Ramos (cell line): ENCODE results near the gene NFASC.

ENCODE experiments used
- in situ Hi-C: fragments of 300-500 bp; cut with MboI; formaldehyde crosslinking; loops from one replicate; pipeline ENCODE4 v1.14.3; 2022; ENCODE audit warnings: low sequenced_read_pairs; ENCODE audit not compliant: unreplicated experiment

The NFASC gene

DNA sequence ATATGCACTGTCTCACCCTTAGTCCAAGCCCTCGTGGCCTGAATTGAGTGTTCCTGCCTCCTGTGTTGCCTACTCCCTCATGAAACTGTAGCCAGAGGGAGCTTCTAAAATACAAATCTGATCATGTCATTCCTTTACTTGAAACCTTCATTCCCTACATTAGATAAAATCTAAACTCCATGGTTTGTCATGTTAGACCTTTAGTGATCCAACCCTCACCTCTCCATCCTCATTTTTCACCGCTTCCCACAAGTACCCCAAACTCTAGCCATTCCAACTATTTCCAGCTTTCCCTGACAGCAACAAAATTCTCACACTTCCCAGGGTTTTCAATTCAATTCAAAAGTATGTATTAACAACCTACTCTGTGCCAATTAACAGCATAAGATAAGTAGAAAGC, 154.0 kb downstream of the NFASC start:
- in situ Hi-C loops, result no loop called here

GRCh38 chr1:205025239-205025638, 154.6 kb downstream of the NFASC start:
- in situ Hi-C loops, result no loop called here

- in situ Hi-C loops, result no loop called here
These were observed 155.5 kb downstream of the NFASC start for GRCh38 chr1:205026181-205026580.

DNA sequence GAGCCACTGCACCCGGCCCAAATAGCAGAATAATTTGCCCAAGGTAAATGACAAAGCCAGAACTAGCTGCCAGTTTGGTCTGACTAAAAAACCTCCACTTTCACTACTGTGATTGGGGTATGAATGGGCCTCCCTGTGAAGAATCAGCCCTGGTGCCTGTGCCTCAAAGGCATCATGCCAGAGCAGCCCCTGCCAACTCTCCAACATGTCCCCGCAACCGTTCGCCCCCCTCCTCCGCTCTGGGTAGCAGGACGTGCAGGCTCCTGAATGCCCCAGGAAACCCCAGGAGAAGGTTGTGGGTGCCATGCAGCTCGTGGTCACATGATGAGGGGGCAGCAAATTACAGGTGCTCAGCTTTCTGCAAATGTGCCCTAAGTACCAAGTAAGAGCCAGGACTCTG, 157.7 kb downstream of the NFASC start:
- in situ Hi-C loops, result no loop called here

- in situ Hi-C loops, result no loop called here
These were observed 158.3 kb downstream of the NFASC start for GRCh38 chr1:205028924-205029323.

GRCh38 chr1:205030241-205030640, 159.6 kb downstream of the NFASC start:
- in situ Hi-C loops, result no loop called here

GRCh38 chr1:205030896-205031295, 160.2 kb downstream of the NFASC start:
- in situ Hi-C loops, result no loop called here

DNA sequence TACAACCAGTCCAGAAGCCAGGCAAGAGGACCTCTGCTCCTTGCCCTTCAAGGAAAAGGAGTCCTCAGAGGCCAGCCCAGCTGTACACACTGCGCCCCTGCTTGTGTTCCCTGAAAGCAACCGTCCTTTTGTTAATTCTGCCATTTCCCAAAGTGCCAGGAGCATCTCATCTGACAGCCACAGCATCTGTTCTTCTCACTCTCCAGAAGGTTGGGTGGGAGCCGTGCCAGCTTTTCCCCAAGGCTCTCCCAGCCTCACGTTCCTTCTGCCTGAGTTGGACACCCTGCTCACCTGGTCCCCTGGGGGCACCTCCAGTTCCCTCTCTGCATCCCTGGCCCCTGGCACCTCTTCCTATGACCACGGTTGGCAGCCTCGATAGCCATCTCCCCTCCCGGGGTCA, 161.8 kb downstream of the NFASC start:
- in situ Hi-C loops, result no loop called here

GRCh38 chr1:205037539-205037938, 166.9 kb downstream of the NFASC start:
- in situ Hi-C loops, result no loop called here

DNA sequence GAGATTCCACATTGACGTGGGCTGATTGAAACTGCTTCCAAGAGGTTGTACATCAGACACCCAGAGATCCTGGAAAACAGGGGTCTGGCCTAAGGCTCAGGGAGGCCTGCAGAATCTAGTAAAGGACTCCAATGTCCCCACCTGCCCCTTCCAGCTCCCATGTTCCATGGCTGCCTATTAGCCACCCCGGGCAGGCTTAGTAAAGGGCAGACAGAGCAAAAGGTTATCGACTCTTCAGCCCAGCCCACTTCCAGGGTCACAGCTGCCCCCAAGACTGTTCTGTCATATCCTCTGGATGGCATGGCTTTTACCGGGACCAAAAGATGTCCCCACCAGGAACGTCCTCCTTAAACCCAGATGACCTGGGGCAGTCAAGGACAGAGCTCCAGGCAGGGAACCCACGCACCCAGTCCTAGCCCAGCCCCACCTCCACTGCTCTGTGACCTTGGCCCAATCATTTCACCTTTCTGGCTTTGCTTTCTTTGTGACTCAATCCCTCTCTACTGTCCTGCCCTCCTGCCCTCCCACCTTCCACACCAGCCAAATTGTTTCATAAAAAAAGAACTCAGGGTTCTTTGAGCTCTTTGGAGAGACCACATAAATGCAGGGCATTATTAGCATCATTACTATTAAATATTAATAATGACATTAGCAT, 167.6 kb downstream of the NFASC start:
- in situ Hi-C loops, result no loop called here

- in situ Hi-C loops, result no loop called here
These were observed 170.5 kb downstream of the NFASC start for GRCh38 chr1:205041001-205041715.

DNA sequence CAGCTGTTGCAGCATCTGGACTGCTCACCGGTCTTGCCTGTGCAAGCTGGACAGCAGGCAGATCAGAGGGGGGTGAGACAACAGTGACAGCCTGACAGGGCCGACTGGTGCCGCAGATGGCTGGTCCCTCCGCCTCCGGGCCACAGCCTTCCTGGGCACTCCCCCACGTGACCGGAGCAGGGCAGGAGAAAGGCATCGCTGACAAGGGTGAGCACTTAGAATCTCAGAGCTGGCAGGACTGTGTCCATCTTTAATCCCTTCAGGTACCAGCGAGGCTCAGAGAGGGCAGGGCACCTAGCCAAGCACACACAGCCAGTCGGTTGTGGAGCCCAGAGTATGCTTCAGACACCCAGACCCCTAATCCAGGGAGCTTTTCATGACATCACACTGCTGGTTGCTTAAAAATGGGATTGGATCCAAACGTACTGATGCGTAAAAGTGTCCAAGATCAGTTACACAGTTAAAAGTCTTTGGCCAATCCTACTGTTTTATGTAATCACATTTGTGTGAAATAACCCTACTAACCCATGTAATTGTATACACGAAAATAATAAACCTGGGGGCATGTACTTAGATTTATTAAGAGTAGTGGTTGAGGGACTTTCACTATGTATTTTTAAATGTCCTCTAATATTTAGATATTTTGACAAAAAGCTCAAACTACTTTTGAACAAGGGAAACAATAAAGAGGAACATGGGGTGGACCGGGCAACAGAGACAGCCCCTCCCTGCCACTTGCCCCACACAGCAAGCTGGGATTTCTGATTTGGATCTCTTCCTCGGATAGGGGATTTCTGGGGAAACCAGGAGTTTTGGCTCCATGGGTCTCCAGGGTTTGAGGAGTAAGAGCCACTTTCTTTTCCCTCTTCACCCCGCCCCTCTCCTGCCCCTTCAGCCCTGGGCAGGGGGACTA, 171.6 kb downstream of the NFASC start:
- in situ Hi-C loops, result no loop called here

- in situ Hi-C loops, result no loop called here
These were observed 172.5 kb downstream of the NFASC start, which contains the start of gene CNTN2 for GRCh38 chr1:205042911-205043806. Gene CNTN2 (plus strand): TSS chr1:205043212. CDS start chr1:205053186, 9,974 bp downstream.

- in situ Hi-C loops, result no loop called here
These were observed 173.2 kb downstream of the NFASC start for GRCh38 chr1:205043866-205044265.

GRCh38 chr1:205044741-205045140, 174.1 kb downstream of the NFASC start:
- in situ Hi-C loops, result no loop called here

GRCh38 chr1:205045146-205045545, 174.5 kb downstream of the NFASC start:
- in situ Hi-C loops, result no loop called here

DNA sequence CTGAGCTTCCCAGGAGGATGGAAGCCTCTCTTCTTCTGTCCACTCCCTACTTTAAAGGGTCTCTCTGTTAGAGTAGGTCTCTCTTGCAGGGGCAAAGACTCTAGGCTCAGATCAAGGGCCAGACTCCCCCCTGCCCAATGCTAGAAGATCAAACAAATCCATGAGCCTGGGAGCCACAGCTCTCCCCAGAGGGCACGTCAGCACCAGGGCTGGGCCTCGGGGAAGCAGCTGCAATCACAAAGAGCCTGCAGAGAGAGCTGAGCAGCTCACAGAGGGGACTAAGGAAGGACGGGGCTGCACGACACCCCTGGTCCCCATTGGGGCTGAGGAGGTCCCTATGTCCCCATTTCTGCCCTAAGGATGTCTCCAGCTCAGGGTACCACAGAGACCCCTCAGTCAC, 176.2 kb downstream of the NFASC start:
- in situ Hi-C loops, result no loop called here

DNA sequence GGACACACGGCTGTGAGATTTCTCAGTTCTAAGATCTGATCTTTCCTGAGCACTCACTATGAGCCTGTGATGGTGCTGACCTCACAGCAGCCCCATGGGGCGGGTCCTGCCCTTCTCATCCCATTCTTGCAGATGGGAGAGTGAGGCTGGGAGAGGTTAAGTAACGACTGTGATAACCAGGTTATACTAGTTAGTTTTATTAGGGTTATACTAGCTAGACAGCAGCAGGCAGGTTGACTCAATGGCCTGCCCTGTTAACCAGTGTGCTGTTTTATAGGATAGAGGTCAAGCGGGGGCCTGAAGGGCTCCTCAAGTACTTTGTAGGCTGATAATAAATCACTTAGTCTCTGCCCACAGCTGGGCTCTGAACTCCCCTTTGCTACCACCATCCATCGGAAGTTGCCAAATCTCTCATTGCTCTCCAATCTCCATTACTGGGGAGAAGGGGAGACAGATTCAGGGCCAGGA, 177.1 kb downstream of the NFASC start:
- in situ Hi-C loops, result no loop called here

GRCh38 chr1:205048382-205048781, 177.7 kb downstream of the NFASC start:
- in situ Hi-C loops, result no loop called here

GRCh38 chr1:205049479-205049878, 178.8 kb downstream of the NFASC start:
- in situ Hi-C loops, result no loop called here
